HepG2 (cell line): ENCODE data around the gene TOP2B.

Source experiments
- BHLHE40 ChIP-seq: IDR thresholded peaks from 2 replicates; pipeline ENCODE4 v1.6.1; 2011; ENCODE audit warnings: low read length, improper control_type of control experiment
- CAMTA2 ChIP-seq: sonication (generic); formaldehyde crosslinking; IDR thresholded peaks from 2 replicates; pipeline ENCODE4 v1.4.0; 2020; ENCODE audit warnings: mild to moderate bottlenecking, missing genetic modification reagents, borderline replicate concordance

DNA sequence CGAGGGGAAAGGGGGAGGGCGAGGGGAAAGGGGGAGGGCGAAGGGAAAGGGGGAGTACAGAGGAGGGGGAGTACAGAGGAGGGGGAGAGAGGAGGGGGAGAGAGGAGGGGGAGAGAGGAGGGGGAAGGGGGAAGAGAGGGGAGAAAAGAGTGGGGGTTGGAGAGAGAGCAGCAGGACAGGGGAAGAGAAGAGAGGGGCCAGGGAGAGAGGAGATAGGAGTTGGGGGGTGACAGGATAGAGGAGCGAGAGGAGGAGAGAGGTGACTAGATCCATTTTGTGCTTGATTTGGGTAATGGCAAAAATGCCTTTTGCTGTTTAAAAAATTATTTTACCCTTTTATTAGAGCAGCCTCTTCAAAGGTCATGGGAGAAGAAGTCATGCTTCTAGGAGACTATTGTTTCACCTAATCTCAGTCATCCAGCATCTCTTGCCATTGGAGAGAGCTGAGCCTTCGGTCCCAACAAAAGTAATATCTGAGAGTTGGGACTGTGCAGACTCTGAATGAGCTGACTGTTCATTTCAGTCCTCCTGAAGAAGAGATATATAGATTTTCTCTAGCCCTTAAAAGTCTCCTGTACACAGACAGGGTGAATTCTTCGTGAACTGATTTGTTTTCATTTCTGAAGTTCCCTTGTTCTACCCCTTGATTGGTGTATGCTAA is 15.1 kb upstream of the TOP2B start:
- TF ChIP-seq BHLHE40 (no peak), CAMTA2 (CRISPR knock-in tag) (no peak)
